HG02840 (cell line): ENCODE data around the gene RTN4.

Experiments
- ATAC-seq: cut with Tn5 transposase; IDR thresholded peaks from one replicate; pipeline ENCODE4 v1.9.1; 2021; ENCODE audit warnings: mild to moderate bottlenecking, moderate library complexity, moderate number of reproducible peaks; ENCODE audit not compliant: unreplicated experiment, low FRiP score

The RTN4 gene

DNA sequence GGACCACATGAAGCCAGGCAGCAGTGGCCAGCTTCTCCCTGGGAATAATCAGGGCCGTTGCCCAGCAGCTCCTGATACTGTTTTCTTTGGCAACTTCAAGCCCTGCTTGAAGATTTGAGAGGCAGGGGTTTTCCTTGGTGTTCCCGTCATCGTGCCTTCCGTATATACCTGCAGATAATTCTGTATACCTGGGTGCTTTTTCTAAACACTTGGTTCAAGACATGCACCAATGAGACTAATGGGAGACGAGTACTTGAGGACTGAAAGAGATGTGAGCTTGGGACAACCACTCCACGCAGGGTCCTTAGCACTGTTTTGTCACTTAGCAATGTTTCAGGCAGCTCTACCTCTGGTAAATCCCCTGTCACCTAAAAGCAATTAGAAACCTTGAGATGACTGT, 118.8 kb downstream of the RTN4 start:
- ATAC-seq: no peak

DNA sequence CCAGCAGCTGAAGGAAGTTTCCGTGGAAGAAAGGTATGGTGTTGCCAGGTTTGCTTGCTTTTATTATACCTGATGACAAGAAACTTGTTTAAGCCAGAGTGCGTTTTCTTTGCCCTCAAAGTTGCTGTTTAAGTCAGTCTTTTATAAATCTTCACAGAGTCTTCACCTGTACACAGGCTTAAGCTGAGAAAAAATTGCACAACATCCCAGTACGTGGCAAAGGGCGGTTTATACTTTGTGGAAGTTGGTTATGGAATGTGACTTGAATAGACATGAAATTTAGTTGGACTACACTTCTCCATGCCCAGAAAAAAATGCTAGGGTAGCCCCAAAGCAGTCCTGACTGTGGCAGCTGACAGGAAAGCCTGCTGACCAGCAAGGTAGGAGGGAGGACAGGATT, 121.5 kb downstream of the RTN4 start:
- no peak for ATAC-seq

DNA sequence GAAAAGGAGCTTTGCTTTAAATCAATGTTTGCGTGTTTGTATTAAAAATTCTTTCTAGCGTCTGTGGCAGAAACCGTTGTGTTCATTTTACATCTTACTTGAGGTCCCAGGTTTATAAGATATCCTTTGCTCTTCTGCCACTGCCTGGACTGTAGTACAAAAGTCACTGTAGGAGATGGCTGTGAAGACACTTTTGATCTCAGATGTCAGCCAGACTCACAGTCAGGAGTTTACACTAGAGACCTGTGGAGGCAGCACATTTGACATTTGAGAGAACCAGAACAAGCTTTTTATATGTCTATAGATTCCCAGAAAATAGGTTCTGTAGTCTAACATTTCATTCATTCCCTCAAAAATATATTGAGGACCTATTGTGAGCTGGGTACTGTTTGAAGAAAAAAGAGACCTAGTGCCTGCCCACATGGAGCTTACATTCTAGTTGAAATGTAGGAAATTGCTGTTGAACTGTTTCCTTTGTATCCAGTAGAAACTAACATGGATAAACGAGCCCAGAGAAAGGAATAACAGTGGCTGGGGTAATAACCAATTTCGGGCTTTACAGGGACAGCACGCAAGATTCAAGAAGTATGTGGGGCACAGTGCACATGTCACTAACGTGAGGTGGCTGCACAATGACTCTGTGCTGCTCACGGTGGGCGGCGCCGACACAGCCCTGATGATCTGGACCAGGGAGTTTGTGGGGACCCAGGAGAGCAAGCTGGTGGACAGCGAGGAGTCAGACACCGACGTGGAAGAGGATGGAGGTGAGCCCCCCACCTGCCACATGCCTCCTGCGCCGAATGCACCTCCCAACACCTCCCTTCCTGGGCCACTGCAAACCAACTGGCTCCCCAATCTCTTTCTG, 122.3 kb downstream of the RTN4 start:
- ATAC-seq: no peak

DNA sequence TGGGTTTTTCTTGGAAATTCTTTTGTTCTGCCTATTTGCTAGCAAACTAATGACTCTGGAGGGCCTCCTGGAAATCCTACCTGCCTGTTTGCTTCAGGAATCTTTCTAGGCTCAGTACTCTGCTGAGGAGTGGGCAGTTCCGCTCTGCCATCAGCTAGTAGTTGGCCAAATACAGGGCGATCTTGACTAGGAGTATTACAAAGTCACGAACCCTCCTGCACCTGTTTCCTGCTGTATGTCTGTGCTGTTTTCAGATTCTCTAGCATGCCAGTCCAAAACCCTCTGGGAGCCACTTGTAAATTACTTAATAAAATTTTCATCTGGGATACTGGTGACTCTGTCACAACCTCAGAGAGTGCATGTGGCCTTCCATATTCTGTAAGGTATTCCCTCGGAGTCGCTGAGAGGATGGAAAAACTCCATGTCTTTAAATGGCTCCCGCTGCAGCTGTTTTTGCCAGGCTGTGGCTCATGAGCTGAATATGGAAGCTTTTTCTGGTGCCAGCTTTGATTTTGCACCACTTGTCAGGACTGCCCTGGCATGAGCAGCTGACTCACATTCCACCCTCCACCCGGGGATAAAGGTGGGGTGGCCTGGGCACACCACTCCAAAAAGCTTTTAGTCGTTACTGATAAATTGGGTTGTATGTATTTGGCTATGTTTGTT, 123.0 kb downstream of the RTN4 start:
- ATAC-seq: no peak

DNA sequence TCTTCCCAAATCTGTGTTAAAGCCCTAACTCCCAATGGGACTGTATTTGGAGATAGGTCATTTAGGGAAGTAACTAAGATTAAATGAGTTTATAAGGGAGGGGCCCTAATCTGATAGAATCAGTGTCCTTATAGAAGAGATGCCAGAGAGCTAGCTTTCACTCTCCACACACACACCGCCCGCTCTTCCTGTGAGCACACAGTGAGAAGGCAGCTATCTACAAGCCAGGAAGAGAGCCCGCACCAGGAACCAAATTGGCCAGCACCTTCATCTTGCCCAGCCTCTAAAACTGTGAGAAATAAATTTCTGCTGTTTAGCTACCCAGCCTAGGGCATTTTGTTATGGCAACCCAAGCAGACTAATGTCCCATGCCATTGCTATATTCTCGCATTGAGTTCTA, 125.2 kb downstream of the RTN4 start:
- ATAC-seq: no peak

DNA sequence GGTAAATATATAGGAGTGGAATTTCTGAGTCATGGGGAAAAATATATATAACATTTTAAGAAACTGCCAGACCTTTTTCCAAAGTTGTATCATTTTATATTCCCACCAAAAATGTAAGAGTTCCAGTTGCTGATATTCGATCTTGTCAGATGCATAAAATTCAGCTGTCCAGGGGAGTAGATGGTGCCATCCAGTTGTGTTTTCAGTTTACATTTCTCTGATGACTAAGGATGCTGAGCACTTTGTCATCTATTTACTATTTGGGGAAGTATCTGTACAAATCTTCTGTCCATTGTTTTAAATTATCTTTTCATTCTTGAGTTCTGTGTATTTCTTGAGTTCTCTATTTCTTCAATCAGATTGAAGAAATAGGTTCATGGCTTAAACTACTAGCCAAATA, 126.1 kb downstream of the RTN4 start:
- no peak for ATAC-seq
